ENCODE data around the gene FBXL19.

DNA sequence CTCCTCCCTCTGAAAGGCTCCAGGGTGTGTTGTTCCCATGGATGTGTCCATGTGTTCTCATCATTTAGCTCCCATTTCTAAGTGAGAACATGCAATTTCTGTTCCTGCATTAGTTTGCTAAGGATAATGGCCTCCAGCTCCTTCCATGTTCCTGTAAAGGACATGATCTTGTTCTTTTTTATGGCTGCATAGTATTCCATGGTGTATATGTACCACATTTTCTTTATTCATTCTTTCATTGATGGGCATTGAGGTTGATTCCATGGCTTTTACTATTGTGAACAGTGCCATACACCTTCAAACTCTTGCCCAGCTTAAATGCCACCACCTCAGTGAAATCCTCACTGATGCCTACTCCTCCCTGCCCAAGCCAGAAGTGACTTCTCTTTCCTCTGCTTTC is 21.0 kb downstream of the FBXL19 start:
- TF ChIP-seq, protein P1, sequence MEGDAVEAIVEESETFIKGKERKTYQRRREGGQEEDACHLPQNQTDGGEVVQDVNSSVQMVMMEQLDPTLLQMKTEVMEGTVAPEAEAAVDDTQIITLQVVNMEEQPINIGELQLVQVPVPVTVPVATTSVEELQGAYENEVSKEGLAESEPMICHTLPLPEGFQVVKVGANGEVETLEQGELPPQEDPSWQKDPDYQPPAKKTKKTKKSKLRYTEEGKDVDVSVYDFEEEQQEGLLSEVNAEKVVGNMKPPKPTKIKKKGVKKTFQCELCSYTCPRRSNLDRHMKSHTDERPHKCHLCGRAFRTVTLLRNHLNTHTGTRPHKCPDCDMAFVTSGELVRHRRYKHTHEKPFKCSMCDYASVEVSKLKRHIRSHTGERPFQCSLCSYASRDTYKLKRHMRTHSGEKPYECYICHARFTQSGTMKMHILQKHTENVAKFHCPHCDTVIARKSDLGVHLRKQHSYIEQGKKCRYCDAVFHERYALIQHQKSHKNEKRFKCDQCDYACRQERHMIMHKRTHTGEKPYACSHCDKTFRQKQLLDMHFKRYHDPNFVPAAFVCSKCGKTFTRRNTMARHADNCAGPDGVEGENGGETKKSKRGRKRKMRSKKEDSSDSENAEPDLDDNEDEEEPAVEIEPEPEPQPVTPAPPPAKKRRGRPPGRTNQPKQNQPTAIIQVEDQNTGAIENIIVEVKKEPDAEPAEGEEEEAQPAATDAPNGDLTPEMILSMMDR (conservative IDR thresholded peaks at IDR 0.05 in 1 of 2, IDR thresholded peaks at IDR 0.05 in 1 of 2; ENCODE audit: low read depth in 1 of 2, low read length in 2 of 2), result no peak
- TF ChIP-seq EZH2 (IDR thresholded peaks at IDR 0.05; ENCODE audit: low read length, missing control alignments), result no peak

Data from fibroblast of lung (primary cell).